ENCODE data around the gene MAP4K3.

- TF ChIP-seq CTCF (IDR thresholded peaks at IDR 0.05) = no peak
- no peak for TF ChIP-seq EP300 (IDR thresholded peaks at IDR 0.05)
- TF ChIP-seq POLR2AphosphoS5 (IDR thresholded peaks at IDR 0.05) = no peak
These were observed 27.8 kb upstream of the MAP4K3 start for GRCh38 chr2:39464864-39465263.

Measured in upper lobe of left lung (tissue), 4 donors.